OCI-M1 (cell line): ENCODE measurements around the gene CDH23.

Experiments
- DNase-seq: peaks from one replicate; lab custom pipeline; 2025; lab: John Stamatoyannopoulos, UW

Gene CDH23

DNA sequence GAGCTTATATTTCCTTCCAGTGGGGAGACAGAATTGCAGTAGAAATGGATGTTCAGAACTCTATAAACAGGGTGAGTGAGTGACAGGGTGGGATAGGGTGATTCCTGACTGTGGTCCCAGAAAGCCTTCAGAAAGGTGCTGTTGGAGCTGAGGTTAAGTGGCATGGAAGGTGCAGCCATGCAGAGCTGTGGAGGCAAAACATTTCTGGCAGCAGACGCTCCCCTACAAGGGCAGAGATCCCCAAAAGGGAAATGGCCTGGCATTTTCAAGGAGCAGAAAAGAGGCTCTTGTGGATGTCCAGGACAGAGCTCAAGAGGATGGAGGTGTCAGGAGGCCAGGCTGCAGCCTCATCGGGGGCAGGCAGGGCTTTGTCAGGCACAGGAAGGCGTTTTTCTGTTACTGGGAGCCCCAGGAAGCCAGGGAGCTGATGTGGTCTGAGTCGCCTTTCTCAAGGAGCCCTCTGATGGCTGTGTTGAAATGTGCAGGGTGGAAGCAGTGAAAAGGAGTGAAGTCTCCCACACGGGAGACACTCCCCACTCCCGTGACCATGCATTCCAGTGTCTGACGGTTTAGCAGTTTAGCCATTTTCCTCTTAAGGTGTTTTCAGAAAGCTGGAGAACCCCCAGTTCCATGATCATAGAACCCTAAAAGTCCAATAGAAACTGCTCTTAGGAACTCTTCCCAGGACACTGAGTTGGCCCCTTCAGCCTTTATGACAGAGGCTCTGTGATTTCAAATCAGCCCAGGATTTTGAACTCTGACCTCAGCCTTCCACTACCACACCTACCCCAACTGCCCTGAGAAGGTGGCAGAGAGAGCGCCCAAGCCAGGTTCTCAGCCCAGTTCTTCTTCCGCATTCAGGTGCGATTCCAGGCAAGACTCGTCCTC is 226.6 kb downstream of the CDH23 start:
- DNase-seq: peak; percentile 61

DNA sequence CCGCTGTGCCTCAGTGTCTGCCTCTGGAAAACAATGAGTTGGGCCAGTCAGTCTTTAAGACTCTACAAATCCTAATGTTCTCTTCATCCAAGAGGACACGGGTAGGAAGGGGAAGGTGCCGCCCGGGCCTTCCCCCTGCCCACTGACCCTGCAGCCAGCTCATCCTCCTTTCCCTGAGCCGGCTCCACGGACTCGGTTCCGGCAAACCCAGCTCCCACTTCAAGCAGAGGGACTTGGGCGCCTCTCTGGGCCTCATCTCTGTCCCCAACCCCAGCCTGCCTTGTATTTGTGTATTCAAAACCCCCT is 227.2 kb downstream of the CDH23 start:
- DNase-seq: no peak

DNA sequence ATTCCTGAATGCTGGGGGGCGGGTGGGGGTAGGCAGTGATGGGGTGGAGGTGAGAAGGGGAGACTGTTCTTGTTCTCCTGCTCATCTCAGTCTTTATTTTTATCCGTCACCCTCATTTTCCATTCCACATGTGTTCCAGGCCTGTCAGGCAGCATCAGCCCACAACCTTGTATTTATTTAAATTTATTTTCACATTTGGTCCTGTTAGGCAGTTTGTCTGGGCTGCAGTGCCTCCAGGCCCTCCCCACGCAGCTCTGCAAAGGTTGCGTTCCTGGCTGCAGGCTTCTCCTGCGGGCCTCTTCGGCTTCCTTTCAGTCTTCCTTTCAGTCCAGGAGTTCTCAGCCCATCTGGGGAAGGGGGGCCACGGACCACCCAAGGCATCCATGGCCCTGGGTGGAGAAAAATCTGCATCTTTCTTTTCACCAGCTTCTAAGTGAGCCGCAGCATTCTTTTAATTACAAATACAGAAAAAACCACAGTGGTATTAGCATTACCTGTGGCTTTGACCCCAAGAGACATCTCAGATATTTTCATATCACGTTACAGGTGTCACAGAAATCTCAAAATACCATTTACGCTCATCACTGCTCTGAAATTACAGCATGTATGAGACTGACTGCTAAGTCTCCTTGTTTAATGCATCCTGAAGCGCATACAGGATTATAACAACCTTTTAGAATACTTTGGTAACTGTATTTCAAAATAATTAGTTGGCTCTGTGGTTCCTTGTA is 228.9 kb downstream of the CDH23 start:
- no peak for DNase-seq

DNA sequence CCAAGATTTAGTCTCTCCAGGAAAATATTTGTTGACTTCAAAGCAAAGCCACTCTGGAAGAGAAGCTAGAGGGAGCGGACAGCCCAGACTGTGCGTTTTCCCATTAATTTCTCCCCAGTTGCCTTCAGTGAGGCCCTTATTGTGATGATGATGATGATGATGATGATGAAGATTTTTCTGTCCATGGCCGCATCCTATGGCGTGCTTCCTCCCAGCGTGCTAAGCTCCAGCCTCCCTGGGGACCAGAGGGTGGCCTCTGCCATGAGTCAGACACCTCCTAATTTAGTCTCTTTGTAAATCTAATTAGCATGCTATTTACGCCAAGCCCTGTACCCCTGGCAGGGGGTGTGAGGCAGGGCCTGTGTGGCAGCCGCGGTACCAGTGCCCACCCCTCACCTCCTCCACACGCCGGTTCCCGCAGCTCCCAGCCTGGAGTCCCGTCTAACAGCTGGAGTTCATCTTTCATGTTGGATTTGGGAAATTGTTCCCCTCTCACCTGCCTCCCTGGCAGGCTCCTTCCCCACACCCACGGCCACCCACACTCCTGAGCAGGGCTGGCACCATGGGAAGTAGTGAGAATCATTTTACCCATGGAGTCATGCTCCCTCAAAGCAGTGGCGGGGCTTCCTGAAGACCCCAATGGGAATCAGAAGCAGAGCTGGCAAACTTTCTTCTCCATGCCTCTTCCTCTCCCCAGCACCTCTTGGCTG is 230.7 kb downstream of the CDH23 start:
- no peak for DNase-seq

DNA sequence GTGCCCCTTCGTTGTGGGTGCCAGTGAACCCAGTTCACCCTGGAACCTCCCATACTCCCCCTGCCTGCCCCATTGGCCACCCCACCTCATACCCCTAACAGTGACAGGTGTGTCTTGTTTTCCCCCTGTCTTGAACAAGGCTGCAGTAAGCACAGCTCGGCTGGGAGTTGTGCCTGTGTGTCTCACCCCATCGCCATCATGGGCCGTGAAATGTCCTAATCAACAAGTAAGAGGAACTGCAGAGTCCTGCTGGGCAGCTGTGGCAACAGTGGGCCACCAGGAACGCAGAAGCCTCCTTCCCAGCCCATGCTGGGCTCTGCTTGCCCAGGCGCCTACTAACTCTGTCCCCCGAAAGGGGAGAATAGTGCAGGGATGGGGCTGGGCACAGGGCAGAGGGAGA is 231.2 kb downstream of the CDH23 start:
- no peak for DNase-seq

DNA sequence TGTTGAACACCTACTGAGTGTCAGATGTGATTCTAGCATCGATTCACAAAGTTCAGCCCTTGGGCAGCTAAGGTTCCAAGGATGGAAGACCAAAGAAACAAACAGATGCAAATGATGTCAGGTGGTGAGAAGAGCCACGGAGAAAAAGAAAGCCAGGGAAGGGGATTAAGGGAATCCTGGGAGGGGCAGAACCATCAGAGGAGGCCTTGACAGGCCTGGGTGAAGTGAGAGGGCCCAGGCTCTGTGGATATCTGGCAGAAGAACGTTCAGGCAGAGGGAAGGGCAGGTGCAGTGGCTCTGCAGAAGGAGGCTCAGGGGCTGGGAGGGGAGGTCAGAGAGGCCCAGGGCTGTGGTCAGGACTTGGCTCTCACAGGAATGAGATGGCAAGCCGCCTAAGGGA is 232.4 kb downstream of the CDH23 start:
- no peak for DNase-seq

DNA sequence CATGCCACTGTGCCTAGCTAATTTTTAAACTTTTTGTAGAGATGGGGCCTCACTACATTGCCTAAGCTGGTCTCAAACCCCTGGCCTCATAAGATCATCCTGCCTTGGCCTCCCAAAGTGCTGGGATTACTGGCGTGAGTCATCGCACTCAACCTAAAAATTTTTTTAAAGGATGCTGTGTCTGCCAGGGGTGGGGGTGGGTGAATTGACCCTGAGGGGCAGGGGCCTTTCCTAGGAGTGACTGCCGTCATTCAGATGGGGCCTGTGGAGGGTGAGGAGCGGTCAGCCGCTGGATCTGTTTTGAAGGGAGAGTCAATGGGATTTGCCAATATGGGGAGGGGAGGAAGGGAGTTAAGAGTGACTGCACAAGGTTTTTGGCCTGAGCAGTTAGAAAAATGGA is 233.4 kb downstream of the CDH23 start:
- DNase-seq: no peak

DNA sequence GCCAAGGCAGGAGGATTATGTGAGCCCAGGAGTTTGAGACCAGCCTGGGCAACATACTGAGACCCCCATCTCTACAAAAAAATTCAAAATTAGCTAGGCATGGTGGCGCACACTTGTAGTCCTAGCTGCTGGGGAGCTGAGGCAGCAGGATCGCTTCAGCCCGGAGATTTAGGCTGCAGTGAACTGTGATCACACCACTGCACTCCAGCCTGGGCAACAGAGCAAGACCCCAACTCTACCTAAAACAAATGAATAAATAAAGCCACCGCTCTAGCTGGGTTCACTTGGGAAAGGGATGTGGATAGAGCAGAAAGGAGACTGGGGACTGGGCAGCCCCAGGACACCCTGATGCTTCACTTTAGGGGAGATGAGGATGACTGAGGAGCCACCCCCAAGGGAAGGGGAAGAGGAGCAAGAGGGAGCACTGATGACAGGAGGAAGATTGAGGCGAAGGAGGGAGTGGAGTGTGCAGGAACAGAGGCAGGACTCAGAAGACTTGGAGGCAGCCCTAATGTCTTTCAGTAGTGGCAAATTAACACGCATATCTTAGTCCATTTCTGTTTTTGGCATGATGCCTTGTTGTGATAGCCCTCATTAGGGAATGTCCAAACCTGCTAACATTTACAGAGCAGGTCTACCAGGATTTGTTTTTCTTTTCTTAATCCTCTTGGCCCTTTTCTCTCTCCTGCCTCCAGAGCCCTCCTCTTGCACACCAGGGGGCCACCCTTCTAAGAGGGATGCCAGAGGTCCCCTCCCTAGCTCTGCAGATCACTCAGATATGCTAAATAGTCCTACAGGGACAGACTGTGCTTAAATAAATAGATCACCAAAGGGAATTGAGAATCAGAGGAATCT is 234.5 kb downstream of the CDH23 start:
- no peak for DNase-seq

DNA sequence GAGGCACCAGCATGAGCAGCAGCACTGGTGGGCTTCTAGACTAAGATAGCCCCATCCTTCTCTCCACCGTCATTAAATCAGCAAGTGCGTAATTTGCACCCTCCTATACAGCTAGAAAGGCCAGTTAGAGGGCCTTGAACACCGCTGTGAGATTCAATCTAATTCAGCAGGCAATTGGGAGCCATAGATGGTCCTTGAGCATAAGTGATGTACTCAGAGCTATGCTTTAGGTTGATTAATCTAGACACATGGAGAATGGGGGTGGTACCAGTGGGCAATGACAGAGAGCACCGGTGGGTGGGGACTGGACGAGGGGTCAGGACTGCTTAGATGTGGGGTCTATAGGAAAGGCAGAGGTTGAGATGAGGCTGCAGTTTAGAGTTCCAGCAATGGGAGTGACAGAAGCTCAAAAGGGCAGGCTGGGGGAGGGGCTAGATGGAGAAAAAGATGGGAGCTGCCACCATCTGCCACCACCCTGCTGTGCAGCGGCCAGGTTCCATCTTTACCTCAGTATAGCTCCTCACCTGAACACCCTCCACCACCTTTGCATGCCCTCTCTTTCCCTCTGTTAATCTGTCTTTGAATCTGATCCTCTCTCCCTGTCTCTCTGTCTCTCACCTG is 235.6 kb downstream of the CDH23 start:
- DNase-seq: no peak

DNA sequence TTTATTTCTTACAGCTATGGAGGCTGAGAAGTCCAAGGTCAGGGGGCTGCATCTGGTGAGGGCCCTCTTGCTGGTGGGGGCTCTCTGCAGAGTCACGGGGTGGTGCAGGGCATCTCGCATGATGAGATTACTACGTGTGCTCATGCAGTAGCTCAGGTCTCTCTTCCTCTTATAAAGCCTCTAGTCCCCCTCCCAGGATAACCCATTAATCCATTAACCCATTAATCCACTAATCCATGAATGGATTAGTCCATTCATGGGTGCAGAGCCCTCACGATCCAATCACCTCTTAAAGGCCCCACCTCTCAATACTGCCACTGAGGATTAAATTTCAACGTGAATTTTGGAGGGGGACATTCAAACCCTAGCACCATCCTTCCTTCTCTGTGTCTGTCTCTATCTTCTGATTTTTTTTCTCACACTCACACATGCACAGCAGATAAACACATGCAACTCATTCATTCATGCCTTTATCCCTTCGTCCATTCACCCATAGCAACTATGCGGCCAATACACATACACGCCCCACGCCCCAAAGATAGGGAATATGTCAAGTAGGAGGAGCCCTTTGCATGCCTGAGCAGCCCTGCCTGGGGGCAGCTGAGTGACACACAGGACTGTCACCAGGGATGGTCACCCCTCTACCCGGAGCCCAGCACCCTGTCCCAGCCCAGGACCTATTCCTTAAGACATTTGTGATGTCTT is 236.3 kb downstream of the CDH23 start:
- peak; percentile 24 for DNase-seq

DNA sequence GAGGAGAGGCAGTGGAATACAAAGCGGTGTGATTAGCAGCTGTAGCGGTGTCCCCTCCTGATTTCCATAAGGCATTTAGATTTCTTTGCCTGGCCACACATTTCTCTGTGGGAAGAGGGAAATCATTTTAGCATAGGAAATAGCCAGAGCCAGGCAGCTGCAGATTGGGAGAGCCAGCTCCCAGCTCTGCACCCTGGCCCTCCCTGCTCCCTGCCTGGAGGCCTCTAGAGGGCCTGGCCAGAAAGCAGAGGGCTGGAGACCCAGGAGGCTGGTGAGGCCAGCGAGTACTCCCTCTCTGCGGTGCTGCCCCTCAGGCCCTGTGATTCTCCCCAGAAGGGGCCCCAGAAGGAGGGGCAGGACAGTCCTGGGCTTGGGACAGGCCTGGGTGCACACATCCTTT is 237.2 kb downstream of the CDH23 start:
- DNase-seq: no peak

DNA sequence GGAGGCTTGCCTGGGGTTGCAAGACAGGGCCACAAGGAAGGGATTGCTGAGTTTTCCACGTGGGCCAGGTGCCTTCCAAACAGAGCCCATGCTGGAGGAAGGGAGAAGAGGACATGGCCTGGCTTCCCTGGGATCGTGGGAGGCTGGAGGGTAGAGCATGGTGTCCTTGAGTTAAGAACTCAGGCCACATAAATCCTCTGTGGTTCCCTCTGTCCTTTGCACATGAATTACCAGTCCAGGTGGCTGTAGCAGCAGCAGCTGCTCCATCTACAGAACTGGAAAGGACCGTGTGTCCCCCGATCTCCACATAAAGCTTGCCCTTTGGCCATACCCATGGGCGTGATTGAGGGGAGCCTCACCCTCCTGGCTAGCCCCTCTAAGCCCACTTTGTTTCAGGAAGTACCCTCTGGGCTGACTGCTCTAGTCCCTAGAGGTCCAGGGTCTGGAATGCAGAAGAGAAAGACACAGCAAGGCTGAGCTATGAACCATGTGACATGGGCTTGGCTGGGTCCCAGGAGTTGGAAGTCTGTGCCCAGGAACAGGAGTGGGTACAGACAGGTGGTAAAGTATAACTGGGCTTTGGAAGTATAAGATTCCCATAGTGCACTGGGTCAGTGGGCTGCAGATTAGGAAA is 237.9 kb downstream of the CDH23 start:
- DNase-seq: peak; percentile 72

DNA sequence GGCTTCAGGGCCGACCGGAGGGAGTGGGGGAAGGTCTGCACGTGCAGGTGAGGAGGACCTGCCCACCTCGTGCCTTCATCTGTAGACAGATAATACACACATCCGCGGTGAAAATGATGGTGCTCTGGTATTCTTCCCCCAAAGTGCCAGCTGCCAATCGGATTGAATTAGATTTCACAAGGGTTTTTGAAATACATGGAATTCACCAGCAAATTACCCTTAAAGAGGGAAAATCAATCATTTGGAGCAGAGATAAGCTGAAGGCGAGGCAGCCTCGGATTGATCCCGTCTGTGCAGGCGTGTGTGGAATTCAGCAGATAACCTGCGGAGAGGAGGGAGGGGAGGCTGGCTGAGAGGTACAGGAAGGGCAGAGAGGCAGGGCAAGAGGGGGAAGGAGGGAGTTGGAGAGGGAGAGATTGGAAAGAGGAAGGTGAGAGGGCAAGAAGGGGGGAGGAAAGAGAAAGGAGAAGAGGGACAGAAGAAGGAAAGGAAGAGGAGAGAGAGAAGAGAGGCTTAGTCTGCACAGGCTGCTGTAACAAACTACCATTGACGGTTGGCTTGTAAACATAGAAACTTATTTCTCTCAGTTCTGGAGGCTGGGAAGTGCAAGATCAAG is 238.6 kb downstream of the CDH23 start:
- DNase-seq: peak; percentile 92

DNA sequence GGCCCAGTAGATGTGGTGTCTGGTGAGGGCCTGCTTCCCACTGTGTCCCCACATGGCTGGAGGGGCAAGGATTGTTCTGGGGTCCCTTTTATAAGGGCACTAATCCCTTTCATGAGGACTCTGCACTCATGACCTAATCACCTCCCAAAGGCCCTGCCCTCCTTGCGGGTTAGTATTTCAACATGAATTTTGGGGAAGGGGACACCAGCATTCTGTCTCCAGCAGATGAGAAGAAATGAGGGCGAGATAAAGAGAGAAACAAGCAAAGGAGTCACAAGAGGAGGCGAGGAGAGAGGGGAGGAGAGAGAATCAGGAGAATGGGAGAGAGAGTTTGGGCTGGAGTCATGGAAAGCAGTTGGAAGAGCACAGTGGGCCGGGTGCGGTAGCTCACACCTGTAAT is 239.1 kb downstream of the CDH23 start:
- DNase-seq: peak; percentile 84

DNA sequence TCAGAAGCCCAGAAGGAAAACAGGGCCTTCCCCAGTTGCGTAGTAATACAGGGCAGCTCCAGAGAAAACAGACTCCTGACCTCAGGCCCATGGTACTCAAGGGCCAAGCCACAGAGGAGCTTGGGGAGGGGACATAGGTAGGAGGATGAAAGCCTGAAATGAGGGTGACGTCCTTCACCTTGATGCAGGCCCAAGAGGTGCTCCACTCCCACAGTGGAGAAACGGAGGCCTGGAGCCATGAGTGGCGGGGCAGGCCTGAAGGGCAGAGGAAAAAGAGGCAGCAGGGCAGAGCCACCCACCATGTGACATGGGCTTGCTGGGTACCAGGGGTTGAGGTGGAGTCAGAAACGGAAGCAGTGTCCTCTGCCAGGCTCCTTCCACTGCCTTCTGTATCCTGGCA is 239.9 kb downstream of the CDH23 start:
- no peak for DNase-seq

DNA sequence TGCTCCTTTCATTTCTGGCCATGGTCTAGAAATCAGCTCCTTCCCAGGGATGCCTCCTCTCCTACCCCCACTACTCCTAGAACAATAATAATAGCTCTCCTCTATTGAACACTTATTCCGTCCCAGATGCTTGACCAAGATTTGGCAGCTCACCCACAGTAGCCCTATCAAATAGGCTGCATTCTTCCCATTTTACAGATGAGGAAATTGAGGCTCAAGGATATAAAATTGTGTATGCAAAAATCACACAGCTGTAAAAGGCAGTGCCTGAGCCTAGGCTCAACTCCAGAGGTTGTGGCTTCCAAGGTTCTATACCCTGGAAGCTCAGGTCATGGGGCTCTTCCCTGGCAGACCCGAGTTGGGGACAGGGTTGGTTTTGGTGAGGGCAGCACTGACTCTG is 240.6 kb downstream of the CDH23 start:
- no peak for DNase-seq

DNA sequence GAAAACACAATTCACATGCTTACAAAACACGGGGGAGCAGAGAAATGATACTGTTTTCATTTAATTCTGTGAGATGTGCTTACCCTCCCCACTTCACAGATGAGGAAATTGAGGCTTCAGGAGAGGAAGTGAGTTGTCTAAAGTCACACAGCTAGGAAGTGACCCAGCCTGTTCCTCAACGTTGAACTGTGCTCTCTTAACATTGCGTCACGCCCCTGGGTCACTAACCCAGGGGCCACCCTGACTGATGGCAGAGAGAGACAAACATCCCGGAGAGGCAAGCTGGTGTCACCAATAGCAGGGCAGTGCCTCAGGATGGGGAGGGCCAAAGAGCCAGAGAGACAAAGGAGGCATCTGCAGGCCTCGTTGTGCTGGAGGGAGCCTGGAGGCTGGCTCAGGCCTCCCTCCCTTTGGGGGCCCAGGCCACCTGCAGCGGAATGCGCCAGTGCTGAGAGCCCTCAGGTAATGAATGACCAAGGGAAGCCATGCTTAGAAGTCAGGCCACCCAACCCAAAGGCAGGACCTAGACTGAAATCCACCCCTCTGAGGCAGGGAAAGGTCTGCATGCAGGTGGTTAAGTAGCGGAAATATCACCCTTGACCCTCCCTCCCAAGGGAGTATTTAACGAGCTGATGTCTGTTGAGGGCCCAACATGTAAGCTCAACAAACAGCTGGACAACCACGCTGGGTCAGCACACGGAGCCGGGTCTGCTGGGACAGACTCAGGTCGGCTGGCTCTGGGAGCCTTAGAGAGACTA is 241.5 kb downstream of the CDH23 start:
- DNase-seq: peak; percentile 97

DNA sequence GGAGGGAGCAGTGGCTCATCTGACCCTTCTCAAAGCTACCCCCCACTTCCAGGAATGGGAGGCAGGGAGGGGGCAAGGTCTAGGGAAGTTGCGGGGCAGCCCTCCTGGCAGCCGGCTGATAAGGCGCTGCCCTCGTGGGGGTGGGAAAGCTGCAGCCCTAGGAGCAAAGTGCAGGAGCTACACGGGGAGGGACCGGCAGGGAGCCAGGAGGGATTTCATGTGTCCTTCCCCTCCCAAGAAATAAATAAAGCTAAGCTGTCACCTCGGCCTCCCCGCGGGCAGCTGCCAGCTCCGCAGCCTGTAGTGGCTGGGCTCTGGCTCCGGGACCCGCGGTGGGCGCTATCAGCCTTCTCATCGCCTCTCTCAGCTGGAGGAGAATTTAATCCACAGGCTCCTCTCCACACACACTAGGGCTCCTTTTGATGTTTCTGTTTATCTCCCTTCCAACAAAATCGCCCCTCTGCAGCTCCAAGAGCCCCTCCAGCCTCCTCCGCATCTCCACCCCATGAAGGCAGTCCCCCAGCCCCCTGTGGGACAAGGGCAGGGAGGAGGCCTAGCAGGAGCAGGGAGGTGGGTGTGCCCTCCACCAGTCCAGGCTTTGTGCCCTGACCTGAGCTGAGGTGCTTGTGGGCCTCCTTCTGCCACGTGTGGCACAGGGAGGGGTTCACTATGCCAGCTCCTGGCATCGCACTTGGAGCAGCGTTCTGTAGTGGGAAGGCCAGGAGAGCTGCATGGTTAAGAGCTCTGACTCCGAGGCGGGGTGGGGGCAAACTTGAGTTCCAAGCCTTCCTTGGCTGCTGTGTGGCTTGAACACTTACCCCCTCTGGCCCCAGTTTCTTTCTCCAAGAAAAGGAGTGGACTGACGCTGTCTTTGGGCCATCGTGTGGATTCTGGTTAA is 242.4 kb downstream of the CDH23 start:
- DNase-seq: peak; percentile 99
